ENCODE data around the gene DNAJC8.

Gene DNAJC8

DNA sequence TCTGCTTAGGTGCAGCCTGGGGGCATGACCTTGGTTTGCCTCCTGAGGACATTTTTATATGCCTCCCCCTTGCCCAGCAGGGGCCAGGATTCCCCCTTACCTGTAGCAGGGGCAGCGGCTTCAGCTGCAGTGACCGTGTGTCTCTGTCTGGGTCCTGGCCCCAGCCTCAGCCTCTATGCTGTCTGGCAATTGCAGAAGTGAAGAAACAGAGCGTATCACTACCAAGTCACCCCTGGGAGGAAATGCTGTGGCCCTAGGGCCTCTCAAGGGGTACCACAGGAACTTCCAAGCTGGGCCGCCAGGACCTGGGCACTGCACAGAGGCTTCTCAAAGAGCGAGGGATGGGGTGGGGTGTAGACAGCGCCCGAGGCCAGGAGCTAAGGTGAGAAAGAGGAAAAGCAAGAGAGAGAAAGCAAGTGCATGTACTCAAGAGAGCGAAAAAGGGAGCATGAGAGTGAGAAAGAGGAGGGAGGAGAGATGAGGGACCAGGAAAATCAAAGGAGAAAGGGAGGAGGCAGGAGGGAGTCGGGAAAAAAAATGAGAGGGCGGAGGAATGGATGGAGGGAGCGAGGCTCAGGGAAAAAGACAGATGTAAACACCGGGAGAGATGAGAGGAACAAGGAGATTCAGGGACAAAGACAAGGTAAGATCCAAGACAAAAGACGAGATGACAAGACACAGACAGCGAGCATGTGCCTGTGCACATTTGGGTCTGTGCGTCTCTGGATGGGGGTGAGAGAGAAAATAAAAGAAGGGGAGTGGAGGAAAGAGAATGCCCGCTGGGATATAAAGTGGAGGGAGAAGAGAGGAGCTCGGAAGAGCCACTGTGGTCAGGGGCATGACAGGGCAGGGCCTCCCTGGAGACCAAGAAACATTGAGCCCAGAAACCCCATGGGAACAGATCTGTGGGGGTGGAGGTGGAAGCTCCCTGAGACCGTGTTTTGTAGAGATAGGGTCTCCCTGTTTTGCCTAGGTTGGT lies 56.0 kb downstream of the DNAJC8 start, which contains the start of gene PTAFR:
PTAFR (minus strand) TSS at position 199 of the 979 bp plus-strand sequence. CDS start 25,669 bp downstream, outside the sequence.
- no peak within 1 kb of the TSS for H3K4me3 ChIP-seq (ENCODE audit: low read depth, low read length)
- TF ChIP-seq, protein P1, sequence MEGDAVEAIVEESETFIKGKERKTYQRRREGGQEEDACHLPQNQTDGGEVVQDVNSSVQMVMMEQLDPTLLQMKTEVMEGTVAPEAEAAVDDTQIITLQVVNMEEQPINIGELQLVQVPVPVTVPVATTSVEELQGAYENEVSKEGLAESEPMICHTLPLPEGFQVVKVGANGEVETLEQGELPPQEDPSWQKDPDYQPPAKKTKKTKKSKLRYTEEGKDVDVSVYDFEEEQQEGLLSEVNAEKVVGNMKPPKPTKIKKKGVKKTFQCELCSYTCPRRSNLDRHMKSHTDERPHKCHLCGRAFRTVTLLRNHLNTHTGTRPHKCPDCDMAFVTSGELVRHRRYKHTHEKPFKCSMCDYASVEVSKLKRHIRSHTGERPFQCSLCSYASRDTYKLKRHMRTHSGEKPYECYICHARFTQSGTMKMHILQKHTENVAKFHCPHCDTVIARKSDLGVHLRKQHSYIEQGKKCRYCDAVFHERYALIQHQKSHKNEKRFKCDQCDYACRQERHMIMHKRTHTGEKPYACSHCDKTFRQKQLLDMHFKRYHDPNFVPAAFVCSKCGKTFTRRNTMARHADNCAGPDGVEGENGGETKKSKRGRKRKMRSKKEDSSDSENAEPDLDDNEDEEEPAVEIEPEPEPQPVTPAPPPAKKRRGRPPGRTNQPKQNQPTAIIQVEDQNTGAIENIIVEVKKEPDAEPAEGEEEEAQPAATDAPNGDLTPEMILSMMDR (IDR thresholded peaks at IDR 0.05; ENCODE audit: control insufficient read depth, extremely low read depth, insufficient read depth) = no peak
- no peak for DNase-seq (ENCODE audit: low read depth)

DNA sequence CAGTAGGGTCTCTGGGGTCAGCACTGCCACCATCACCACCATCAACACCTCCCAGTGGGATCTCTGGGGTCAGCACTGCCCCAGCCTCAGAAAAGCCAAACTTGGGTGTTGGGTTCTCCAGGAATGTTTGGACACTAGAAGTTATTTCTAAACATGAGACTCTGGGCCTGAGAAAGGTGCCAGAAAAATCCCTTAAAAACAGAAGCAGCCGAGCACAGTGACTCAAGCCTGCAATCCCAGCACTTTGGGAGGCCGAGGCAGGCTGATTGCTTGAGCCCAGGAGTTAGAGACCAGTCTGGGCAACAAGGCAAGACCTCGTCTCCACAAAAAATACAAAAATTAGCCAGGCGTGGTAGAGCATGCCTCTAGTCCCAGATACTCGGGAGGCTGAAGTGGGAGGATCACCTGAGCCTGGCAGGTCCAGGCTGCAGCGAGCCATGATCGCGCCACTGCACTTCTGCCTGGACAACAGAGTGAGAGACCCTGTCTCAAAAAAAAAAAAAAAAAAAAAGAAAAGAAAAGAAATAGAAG lies 56.8 kb downstream of the DNAJC8 start:
- H3K4me3 ChIP-seq (ENCODE audit: low read depth, low read length) = no peak overlapping the region
- DNase-seq (ENCODE audit: low read depth) = no peak
- TF ChIP-seq, protein P1 (IDR thresholded peaks at IDR 0.05; ENCODE audit: control insufficient read depth, extremely low read depth, insufficient read depth) = no peak

DNA sequence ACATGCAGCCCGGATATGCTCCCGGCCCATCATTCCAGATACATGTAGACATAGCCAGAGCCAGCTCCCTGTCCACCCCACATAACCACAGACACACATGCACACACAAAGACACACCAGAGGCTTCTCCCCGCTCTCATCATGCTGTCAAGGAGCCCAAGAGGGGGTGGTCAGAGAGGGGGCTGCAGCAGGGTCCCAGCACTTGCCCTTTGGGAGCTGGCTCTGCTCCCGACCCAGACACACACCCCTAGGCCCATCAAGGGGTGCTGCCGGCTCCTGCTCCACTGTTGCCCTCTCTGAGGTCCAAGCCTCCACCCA lies 58.9 kb downstream of the DNAJC8 start:
- no peak for DNase-seq (ENCODE audit: low read depth)
- TF ChIP-seq, protein P1 (IDR thresholded peaks at IDR 0.05; ENCODE audit: control insufficient read depth, extremely low read depth, insufficient read depth) = no peak
- no peak overlapping the region for H3K4me3 ChIP-seq (ENCODE audit: low read depth, low read length)

DNA sequence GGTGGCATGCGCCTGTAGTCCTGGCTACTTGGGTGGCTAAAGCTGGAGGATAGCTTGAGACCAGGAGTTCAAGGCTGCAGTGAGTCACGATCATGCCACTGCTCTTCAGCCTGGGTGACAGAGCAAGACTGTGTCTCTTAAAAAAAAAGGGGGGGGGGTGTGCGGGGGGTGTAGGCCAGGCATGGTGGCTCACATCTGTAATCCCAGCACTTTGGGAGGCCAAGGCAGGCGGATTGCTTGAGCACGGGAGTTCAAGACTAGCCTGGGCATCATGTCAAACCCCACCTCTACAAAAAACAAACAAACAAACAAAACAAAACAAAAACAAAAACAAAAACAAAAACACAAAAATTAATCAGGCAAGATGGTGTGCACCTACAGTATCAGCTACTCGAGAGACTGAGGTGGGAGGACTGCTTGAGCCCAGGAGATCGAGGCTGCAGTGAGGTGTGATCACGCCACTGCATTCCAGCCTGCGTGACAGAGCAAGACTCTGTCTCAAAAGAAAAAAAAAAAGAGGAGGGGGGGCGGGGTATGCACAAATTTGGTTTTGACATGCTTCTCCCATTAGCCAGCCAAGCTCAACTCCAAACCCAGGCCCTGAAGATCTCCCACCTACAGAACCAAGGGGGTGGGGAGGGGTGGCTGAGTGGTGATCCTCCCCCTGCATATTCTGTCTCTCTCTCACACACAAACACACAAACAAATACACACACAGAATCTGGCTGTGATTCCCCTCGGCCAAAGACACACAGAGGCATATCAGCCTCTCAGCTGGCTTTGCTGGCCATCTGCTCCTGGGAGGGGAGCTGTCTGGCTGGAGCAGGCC lies 59.5 kb downstream of the DNAJC8 start:
- TF ChIP-seq, protein P1 (IDR thresholded peaks at IDR 0.05; ENCODE audit: control insufficient read depth, extremely low read depth, insufficient read depth) = no peak
- H3K4me3 ChIP-seq (ENCODE audit: low read depth, low read length) = no peak overlapping the region
- DNase-seq (ENCODE audit: low read depth) = no peak

DNA sequence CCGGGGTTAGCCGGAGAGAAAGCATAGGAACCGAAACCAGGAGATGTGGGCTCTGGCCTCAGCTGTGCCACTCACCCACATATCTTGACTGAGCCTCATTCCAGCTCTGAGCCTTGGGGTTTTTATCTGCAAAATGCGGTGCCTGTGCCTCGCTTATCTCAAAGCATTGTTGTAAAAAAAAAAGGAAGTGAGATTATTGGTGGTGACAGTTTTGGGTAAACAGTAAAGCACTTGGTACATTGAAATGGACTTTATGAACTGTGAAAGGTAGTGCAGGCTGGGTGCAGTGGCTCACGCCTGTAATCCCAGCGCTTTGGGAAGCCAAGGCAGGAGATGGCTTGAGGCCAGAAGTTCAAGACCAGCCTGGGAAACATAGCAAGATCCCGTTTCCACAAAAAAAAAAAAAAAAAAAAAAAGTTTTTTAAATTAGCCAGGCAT lies 60.1 kb downstream of the DNAJC8 start:
- peak; percentile 43 for DNase-seq (ENCODE audit: low read depth)

DNA sequence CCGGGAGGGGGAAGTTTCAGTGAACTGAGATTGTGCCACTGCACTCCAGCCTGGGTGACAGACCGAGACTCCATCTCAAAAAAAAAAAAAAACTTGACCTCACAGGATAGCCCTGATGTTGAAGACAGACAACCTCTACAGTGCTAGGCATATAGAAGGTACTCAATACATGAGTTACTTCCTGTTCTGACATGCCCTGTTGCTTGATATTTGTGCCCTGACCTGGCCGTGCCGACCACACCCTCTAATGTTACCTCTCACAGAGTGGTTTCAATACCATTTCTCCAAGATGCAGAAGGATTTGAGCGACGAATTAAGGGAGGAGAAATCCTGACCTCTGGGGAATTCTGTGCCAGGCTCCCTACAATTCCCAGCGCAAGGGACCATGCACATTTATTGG lies 61.6 kb downstream of the DNAJC8 start:
- H3K4me3 ChIP-seq (ENCODE audit: low read depth, low read length) = no peak overlapping the region
- no peak for DNase-seq (ENCODE audit: low read depth)
- TF ChIP-seq, protein P1 (IDR thresholded peaks at IDR 0.05; ENCODE audit: control insufficient read depth, extremely low read depth, insufficient read depth) = no peak

More for the DNA sequence above, 60.1 kb downstream of the DNAJC8 start:
- H3K4me3 ChIP-seq (ENCODE audit: low read depth, low read length) = no peak overlapping the region
- TF ChIP-seq, protein P1 (IDR thresholded peaks at IDR 0.05; ENCODE audit: control insufficient read depth, extremely low read depth, insufficient read depth) = no peak
